Gastroesophageal sphincter (tissue), 4 donors: ENCODE results near the gene LSM4. TPM values are rescaled to one million over a fixed set of nuclear protein-coding genes. Genes with fewer than 3 reads are reported as not detected.
"Not testable (repeated sequence)": the region's sequence is repeated elsewhere in the genome, so short reads cannot be mapped to it uniquely, and the experiment has no call there.

Source experiments
- ATAC-seq: fragments of 150-250 bp; one replicate; pipeline ENCODE4 v1.9.1; 2016; ENCODE audit warnings: mild to moderate bottlenecking, moderate library complexity
- H3K27ac ChIP-seq, 4 donors: fragments of 200-600 bp; sonication (generic) in 3 of 4; 1 replicate in 3 of 4; 2 replicates in 1 of 4; pipeline ENCODE4 v1.5.1; 2016 to 2019
- H3K27me3 ChIP-seq: fragments of 200-600 bp; sonication (generic); one replicate; pipeline ENCODE4 v1.5.1; 2019
- H3K36me3 ChIP-seq, 2 donors: fragments of 200-600 bp; sonication (generic); one replicate each; pipeline ENCODE4 v1.5.1; 2019; ENCODE audit warnings: control low read depth in 1 of 2
- H3K4me1 ChIP-seq, 3 donors: fragments of 200-600 bp; sonication (generic); 1 replicate in 2 of 3; 2 replicates in 1 of 3; pipeline ENCODE4 v1.5.1; 2016 to 2019; ENCODE audit warnings: control low read depth in 2 of 3
- H3K4me3 ChIP-seq, 2 donors: fragments of 200-600 bp; sonication (generic); one replicate each; pipeline ENCODE4 v1.5.1; 2019; ENCODE audit warnings: mild to moderate bottlenecking in 1 of 2, moderate library complexity in 1 of 2
- H3K9me3 ChIP-seq, 3 donors: fragments of 200-600 bp; sonication (generic); one replicate each; pipeline ENCODE4 v1.5.1; 2017 to 2019; ENCODE audit warnings: control low read depth in 2 of 3
- EP300 ChIP-seq: sonication (generic); formaldehyde crosslinking; IDR thresholded peaks from one replicate; pipeline ENCODE4 v1.6.1; 2017; ENCODE audit warnings: antibody characterized with exemption, mild to moderate bottlenecking
- POLR2A ChIP-seq, 2 donors: fragments of 450-650 bp; IDR thresholded peaks; one replicate each; pipeline ENCODE4 v1.6.1; 2017; ENCODE audit warnings: antibody characterized with exemption in 2 of 2, mild to moderate bottlenecking in 2 of 2, moderate library complexity in 1 of 2
- POLR2AphosphoS5 ChIP-seq: sonication (generic); formaldehyde crosslinking; IDR thresholded peaks from one replicate; pipeline ENCODE4 v1.6.1; 2017; ENCODE audit warnings: antibody characterized with exemption
- WGBS, 2 donors: methylation state at CpG; one replicate each; pipeline ENCODE4 v1.1.5; 2018; ENCODE audit warnings: low coverage in 1 of 2; 5-methylcytosine and 5-hydroxymethylcytosine counted together
- total RNA-seq, 4 donors: library from RNA; depleted of rRNA; stranded (reverse); fragments of >200 nt; gene quantifications; one replicate each; pipeline ENCODE4 v1.1.0, GENCODE V29; 2016
- TF ChIP-seq, protein P1 (sequence below), 4 experiments: fragments of 200-600 bp in 2 of 4; fragments of 450-650 bp in 2 of 4; sonication (generic) in 1 of 4; IDR thresholded peaks; one replicate each; pipeline ENCODE4 v1.5.1; 2017 to 2019; ENCODE audit warnings: antibody characterized with exemption in 4 of 4, mild to moderate bottlenecking in 2 of 4, moderate library complexity in 2 of 4

LSM4 gene
- total RNA-seq, 4 donors from 2014 or later = 81.2 to 116 (median 94.5) TPM

DNA sequence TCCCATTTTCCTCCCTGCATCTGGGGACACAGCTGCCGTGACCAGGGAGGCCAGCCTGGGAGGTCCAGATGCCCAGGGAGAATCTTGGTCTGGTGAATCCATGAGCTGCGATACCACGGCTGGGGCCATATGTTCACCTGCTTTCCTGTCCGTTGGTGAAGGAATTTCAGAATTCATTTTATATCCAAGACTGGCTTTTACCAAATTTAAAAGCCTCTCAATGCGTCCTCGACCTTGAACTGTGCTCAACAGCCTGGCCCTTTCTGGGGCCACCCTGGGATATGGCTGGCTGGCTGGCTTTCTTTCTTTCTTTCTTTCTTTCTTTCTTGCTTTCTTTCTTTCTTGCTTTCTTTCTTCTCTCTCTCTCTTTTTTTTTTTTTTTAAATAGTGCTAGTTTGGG, 40.9 kb upstream of the LSM4 start:
- H3K4me3 ChIP-seq = no peak overlapping the region
- no peak for ATAC-seq
- H3K36me3 ChIP-seq = peaks cover 0 to 55% of the 10 kb centered on the region in 2 donors
- no peaks in the 10 kb centered on the region for H3K27me3 ChIP-seq
- H3K4me1 ChIP-seq = peaks cover 0 to 20% (median 5%) of the 10 kb centered on the region in 3 donors
- no peaks in the 10 kb centered on the region for H3K9me3 ChIP-seq
- peak overlapping the region in 2 of 4 donors; percentile 65 to 76 for H3K27ac ChIP-seq
- TF ChIP-seq EP300 (no peak), POLR2A (IDR thresholded peaks at IDR 0.05) (no peak), POLR2AphosphoS5 (no peak)
- TF ChIP-seq, protein P1, sequence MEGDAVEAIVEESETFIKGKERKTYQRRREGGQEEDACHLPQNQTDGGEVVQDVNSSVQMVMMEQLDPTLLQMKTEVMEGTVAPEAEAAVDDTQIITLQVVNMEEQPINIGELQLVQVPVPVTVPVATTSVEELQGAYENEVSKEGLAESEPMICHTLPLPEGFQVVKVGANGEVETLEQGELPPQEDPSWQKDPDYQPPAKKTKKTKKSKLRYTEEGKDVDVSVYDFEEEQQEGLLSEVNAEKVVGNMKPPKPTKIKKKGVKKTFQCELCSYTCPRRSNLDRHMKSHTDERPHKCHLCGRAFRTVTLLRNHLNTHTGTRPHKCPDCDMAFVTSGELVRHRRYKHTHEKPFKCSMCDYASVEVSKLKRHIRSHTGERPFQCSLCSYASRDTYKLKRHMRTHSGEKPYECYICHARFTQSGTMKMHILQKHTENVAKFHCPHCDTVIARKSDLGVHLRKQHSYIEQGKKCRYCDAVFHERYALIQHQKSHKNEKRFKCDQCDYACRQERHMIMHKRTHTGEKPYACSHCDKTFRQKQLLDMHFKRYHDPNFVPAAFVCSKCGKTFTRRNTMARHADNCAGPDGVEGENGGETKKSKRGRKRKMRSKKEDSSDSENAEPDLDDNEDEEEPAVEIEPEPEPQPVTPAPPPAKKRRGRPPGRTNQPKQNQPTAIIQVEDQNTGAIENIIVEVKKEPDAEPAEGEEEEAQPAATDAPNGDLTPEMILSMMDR (IDR thresholded peaks at IDR 0.05) = no peak
- 84 to 86% methylated on average over 5 to 6 of the region's 6 CpGs for WGBS, 2 donors

DNA sequence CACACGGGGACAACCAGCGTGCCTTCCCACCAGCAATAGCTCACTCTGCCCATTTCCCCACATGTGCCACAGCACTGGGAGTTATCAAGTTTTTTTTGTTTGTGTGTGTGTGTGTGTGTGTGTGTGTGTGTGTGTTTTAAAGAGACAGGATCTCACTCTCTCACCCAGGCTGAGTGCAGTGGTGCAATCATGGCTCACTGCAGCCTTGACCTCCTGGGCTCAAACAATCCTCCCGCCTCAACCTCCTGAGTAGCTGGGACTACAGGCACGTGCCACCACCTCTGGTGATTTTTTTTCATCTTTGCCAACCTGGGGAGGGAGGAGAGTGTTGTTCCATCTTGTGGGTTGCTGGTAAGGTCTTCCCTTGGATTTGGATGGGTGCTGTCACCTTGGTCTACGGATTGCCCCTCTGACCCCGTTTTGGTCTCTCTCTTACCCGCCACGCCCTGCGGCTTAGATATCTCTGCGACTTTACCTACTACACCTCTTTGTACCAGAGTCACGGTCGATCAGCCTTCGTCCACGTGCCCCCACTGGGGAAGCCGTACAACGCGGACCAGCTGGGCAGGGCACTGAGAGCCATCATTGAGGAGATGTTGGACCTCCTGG, 40.2 kb upstream of the LSM4 start:
- TF ChIP-seq POLR2A (IDR thresholded peaks at IDR 0.05) (no peak), POLR2AphosphoS5 (no peak)
- Histone ChIP-seq H3K27me3 (no peaks in the 10 kb centered on the region), H3K4me1 (peaks cover 0 to 20% (median 5%) of the 10 kb centered on the region in 3 donors), H3K27ac (no peak overlapping the region), H3K36me3 (peaks cover 0 to 62% of the 10 kb centered on the region in 2 donors), H3K9me3 (no peaks in the 10 kb centered on the region), H3K4me3 (no peak overlapping the region)
- 87 to 91% methylated on average over 7 to 12 of the region's 17 CpGs for WGBS, 2 donors
- no peak for ATAC-seq

DNA sequence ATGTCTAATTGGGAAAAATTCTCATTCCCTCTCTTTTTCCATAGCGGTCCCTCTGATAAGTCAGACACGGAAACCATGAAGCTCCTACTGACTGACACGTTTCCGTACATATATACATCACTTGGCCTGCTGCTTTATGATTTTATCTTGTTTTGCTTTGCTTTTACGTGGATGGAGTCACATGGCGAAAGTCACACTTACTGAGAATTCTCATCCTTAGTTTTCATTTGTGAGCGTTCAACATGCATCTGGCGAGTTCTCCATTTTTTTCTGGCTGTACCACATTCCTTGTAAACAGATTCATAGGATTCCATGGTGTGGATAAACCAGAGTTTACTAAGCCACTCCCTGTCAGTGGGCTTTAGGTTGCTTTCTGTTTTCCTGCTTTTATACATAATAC, 38.8 kb upstream of the LSM4 start:
- peaks cover 0 to 74% of the 10 kb centered on the region in 2 donors for H3K36me3 ChIP-seq
- ATAC-seq = no peak

DNA sequence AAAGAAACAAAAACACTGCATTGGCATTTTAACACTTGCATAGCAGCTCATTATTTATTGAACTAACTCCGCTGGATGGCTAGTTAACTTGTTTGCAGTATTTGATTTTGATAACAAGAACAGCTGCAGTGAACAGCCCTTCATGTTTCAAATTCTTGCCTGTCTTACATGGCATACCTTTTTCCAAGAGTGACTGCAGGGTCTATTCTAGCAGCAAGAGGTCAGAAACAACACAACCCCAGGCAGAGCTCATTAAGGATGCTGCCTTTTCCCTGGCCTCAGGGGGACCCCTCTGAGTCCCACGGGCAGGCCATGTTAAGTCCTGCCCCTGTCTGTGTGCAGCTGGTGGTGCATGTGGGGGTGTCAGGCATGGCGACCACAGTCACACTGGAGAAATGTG, 34.2 kb upstream of the LSM4 start:
- Histone ChIP-seq H3K27me3 (no peaks in the 10 kb centered on the region), H3K4me1 (no peaks in the 10 kb centered on the region), H3K27ac (no peak overlapping the region), H3K36me3 (peaks cover 0 to 76% of the 10 kb centered on the region in 2 donors), H3K4me3 (no peak overlapping the region), H3K9me3 (no peaks in the 10 kb centered on the region)
- 100% methylated on average over 1 of the region's 3 CpGs; no CpG with 5 or more reads in 1 of the 2 donors for WGBS, 2 donors
- no peak for ATAC-seq
- no peak for TF ChIP-seq EP300
- no peak for TF ChIP-seq POLR2AphosphoS5
- TF ChIP-seq, protein P1 (IDR thresholded peaks at IDR 0.05) = no peak
- TF ChIP-seq POLR2A (IDR thresholded peaks at IDR 0.05) = no peak

More for the DNA sequence above, 38.8 kb upstream of the LSM4 start:
- H3K4me1 ChIP-seq = peaks cover 0 to 20% (median 5%) of the 10 kb centered on the region in 3 donors
- H3K27me3 ChIP-seq = no peaks in the 10 kb centered on the region
- 87 to 92% methylated on average over 5 to 8 of the region's 8 CpGs for WGBS, 2 donors
- H3K4me3 ChIP-seq = no peak overlapping the region
- TF ChIP-seq EP300 = no peak
- TF ChIP-seq, protein P1 (IDR thresholded peaks at IDR 0.05) = no peak
- no peak for TF ChIP-seq POLR2A (IDR thresholded peaks at IDR 0.05)
- no peak for TF ChIP-seq POLR2AphosphoS5
- H3K9me3 ChIP-seq = no peaks in the 10 kb centered on the region
- no peak overlapping the region for H3K27ac ChIP-seq

DNA sequence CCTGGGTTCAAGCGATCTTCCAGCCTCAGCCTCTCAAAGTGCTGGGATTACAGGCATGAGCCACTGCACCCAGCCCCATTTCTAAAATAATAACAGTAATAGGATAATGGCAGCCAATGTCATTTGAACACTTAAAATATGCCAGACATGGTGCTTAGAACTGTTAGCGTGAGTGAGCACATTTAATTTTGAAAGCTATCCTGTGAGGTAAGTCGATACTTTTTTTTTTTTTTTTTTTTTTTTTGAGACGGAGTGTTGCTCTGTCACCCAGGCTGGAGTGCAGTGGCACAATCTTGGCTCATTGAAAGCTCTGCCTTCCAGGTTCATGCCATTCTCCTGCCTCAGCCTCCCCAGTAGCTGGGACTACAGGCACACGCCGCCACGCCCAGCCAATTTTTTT, 31.9 kb upstream of the LSM4 start:
- H3K27ac ChIP-seq, H3K4me3 ChIP-seq, H3K4me1 ChIP-seq, H3K9me3 ChIP-seq, H3K27me3 ChIP-seq, ATAC-seq: not testable (repeated sequence)
- WGBS, 2 donors = 92 to 100% methylated on average over 4 to 6 of the region's 7 CpGs
- H3K36me3 ChIP-seq = peaks cover 0 to 62% of the 10 kb centered on the region in 2 donors

DNA sequence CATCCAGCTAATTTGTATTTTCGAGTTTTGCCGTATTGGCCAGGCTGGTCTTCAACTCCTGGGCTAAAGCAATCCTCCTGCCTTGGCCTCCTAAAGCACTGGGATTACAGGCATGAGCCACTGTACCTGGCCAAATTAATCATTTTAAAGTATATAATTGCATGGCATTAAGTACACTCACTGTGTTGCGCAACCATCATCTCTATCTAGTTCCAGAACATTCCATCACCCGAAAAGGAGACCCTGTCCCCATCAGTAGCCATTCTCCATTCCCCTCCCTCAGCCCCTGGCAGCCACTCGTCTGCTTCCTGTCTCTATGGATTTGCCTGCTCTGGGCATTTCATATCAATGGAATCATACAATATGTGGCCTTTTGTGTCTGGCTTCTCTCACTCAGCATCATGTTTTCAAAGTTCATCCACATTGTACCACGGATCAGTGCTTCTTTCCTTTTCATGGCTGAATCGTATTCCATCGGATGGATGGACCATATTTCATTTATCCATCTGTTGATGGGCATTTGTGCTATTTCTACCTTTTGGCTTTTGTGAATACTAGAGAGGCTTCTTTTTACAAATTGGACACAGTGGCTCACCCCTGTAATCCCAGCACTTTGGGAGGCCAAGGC, 30.6 kb upstream of the LSM4 start:
- Histone ChIP-seq H3K27me3 (no peaks in the 10 kb centered on the region), H3K27ac (no peak overlapping the region), H3K36me3 (peaks cover 0 to 50% of the 10 kb centered on the region in 2 donors), H3K4me3 (no peak overlapping the region), H3K9me3 (no peaks in the 10 kb centered on the region), H3K4me1 (peaks cover 0 to 8% (median 0%) of the 10 kb centered on the region in 3 donors)
- no peak for ATAC-seq
- 84 to 93% methylated on average over 5 to 8 of the region's 8 CpGs for WGBS, 2 donors
- TF ChIP-seq, protein P1 (IDR thresholded peaks at IDR 0.05) = no peak
- TF ChIP-seq POLR2AphosphoS5 = no peak
- TF ChIP-seq EP300 = no peak
- TF ChIP-seq POLR2A (IDR thresholded peaks at IDR 0.05) = no peak
